Measurements from ENCODE around the gene QKI.

DNA sequence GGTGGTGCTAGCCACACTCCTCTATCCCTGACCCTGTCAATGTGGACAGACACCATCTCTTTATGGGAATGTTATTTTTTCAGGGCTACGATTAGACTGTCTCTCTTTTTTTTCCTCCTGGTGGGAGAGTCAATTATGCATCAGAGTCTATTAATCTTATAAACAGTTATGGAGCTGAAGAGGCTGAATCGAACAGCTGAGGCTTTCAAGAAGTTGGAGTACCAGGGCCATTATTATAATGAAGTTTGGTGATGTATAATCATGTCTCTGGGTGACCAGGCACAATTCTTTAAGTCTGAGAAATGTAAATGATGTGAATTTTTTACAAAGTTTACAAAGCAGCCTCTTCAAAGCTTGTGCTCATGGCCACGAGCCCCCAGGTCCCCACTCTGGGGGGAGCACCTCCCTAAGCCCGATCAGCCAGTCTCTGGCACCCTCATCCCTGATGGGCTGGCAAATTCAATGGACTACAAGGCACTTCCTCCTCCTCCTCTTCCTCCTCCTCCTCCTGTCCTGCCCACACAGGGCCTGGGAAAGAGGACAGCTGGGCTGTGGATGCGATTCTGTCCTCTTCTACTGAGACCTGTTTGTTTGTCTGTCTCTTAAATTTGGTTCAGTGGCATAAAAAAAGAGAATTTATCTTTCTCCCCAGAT is 43.9 kb upstream of the QKI start:
- TF ChIP-seq, protein P1, sequence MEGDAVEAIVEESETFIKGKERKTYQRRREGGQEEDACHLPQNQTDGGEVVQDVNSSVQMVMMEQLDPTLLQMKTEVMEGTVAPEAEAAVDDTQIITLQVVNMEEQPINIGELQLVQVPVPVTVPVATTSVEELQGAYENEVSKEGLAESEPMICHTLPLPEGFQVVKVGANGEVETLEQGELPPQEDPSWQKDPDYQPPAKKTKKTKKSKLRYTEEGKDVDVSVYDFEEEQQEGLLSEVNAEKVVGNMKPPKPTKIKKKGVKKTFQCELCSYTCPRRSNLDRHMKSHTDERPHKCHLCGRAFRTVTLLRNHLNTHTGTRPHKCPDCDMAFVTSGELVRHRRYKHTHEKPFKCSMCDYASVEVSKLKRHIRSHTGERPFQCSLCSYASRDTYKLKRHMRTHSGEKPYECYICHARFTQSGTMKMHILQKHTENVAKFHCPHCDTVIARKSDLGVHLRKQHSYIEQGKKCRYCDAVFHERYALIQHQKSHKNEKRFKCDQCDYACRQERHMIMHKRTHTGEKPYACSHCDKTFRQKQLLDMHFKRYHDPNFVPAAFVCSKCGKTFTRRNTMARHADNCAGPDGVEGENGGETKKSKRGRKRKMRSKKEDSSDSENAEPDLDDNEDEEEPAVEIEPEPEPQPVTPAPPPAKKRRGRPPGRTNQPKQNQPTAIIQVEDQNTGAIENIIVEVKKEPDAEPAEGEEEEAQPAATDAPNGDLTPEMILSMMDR (IDR thresholded peaks at IDR 0.05), result no peak
- no peak for TF ChIP-seq POLR2A (IDR thresholded peaks at IDR 0.05)
